HG03095 (cell line): ENCODE measurements around the gene TRUB2.
A peak's percentile ranks its signal among the peaks of the same experiment; 100 is the strongest.
"Not testable (repeated sequence)": the region's sequence is repeated elsewhere in the genome, so short reads cannot be mapped to it uniquely, and the experiment has no call there.

ENCODE experiments used
- ATAC-seq: cut with Tn5 transposase; IDR thresholded peaks from one replicate; pipeline ENCODE4 v1.9.1; 2021; ENCODE audit warnings: moderate library complexity; ENCODE audit not compliant: unreplicated experiment

Gene TRUB2

DNA sequence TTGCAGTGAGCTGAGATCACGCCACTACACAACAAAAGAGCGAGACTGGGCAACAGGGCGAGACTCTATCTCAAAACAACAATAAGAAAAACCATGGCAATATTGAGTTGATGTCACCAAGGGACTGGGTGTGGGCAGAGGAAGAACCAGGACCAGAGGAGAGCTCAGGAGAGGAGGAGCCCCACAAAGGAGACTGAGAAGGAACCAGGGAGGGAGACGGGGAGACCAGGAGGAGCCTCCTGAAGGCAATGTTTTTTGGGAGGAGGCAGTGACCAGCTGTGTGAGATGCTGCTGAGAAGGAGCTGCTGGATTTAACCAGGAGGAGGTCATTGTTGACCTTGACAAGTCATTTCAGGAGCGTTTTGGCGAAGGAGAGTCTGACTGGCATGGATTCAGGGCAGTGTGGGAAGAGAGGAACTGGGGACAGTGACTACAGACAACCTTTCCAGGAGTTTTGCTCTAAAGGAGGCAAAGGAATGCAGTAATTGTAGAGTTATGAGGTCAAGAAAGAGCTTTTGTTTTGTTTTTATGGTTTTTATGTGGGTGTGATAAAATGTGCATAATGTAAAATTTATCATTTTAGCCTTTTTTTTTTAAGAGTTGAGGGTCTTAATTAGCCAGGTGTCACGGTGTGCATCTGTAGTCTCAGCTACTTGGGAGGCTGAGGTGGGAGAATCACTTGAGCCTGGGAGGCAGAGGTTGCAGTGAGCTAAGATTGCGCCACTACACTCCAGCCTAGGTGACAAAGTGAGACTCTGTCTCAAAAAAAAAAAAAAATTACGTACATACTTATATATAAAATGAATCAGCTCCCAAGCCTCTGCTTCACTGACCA, 17.9 kb downstream of the TRUB2 start:
- no peak for ATAC-seq

- ATAC-seq = no peak
Observed at GRCh38 chr9:128298535-128299482, 23.4 kb downstream of the TRUB2 start.

- ATAC-seq = no peak
Observed at GRCh38 chr9:128297221-128297773, 24.9 kb downstream of the TRUB2 start.

GRCh38 chr9:128296340-128297220, 25.7 kb downstream of the TRUB2 start:
- ATAC-seq = no peak

DNA sequence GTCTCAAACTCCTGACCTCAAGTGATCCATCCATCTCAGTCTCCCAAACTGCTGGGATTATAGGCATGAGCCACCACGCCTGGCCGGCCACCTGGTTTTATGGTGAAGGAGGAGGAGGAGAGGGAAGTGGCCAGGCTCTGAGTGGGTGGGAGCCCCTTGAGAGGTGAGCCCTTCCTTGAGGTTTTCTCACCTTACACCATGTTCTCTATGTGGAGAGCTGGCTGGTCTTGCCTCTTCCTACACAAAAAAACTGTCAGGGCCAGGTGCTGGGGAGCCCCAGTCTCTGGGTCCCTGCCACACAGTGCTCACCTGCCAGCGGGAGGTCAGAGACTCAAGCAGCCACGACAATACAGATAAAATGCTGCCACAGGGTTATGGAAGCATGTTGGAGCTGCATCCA, 28.1 kb downstream of the TRUB2 start:
- no peak for ATAC-seq

DNA sequence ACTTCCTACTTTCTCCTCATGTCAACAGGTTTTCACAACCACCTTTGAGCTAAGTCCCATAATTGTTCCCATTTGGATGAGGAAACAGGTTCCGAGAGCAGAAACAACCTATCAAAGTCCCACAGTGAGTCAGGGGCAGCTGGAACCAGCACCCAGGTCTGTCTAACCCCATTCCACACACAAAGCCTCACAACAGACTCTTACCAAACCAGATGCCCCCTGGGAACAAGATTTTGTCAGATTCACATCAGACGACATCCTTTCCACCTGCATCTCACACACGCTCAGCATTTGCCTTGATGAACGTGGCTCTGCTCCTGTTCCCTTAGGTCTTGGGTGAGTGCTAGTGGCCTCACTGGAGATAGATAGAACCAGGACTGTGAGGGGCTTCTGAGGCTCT, 29.2 kb downstream of the TRUB2 start:
- no peak for ATAC-seq

GRCh38 chr9:128292009-128292408, 30.2 kb downstream of the TRUB2 start:
- no peak for ATAC-seq

DNA sequence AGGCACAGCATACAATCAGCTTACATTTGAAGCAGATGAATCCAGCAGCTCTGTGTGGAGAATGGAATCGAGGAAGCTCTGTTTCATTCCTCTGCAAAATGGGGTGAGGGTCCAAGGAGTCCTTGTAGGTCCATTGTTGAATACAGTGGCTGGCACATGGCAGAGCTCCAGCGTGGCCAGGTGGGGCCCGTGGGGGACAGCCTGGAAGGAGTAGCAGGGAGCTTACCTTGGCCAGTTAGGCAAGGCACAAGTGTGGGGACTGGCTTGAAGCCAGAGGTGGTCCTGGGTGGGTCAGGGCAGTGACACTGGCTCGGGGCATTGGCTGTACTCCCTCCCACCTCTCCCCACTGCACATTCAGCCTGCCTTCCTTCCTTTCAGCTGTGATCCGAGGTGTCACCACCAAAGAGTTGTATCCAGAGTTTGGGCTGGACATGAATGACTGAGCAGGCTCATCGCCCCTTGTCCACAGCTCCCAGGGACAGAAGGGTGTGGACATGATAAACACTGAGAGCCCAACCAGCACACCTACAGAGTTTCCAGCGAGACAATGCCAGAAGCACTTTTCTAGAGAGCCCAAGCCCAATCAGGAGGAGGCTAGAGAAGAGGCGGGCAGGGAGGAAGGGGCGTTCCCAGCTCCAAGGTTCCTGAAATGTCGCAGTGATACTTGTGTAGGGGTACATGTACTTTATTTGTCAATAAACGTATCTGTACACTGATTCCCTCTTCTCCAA, 33.8 kb downstream of the TRUB2 start:
- ATAC-seq = no peak

- ATAC-seq = no peak
Observed at GRCh38 chr9:128286440-128286839, 35.8 kb downstream of the TRUB2 start.

DNA sequence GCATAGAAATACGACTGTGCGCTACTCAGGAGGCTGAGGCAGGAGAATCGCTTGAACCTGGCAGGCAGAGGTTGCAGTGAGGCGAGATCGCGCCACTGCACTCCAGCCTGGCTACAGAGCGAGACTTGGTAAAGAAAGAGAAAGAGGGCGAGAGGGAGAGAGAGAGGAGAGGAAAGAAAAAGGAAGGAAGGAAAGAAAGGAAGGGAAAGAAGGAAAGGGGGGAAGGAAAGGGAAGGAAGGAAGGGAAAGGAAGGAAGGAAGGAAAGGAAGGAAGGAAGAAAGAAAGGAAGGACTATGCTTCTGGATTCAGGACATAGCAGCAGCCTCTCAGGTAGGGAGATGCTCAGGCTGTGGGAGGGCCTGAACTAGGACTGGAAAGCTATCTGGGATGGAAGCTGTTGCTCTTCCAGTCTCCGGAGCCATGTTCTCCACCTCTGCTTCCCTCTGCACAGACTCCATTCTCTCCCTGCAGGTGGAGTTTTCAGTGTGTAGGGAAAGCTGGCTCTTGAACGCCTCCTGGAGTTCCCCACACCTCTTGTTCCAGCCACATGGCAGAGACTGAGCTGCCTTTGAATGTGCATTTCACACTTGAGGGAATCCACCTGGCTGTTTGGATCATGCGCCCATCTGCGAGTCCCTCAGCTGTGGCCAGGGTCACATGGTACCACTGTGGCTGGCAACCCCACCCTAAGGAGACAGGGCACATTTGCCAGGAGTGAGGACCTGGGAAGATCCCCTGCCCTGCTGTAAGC, 37.0 kb downstream of the TRUB2 start:
- ATAC-seq = no peak

GRCh38 chr9:128282500-128282899, 39.7 kb downstream of the TRUB2 start:
- no peak for ATAC-seq

GRCh38 chr9:128280084-128280622, 42.1 kb downstream of the TRUB2 start:
- no peak for ATAC-seq

DNA sequence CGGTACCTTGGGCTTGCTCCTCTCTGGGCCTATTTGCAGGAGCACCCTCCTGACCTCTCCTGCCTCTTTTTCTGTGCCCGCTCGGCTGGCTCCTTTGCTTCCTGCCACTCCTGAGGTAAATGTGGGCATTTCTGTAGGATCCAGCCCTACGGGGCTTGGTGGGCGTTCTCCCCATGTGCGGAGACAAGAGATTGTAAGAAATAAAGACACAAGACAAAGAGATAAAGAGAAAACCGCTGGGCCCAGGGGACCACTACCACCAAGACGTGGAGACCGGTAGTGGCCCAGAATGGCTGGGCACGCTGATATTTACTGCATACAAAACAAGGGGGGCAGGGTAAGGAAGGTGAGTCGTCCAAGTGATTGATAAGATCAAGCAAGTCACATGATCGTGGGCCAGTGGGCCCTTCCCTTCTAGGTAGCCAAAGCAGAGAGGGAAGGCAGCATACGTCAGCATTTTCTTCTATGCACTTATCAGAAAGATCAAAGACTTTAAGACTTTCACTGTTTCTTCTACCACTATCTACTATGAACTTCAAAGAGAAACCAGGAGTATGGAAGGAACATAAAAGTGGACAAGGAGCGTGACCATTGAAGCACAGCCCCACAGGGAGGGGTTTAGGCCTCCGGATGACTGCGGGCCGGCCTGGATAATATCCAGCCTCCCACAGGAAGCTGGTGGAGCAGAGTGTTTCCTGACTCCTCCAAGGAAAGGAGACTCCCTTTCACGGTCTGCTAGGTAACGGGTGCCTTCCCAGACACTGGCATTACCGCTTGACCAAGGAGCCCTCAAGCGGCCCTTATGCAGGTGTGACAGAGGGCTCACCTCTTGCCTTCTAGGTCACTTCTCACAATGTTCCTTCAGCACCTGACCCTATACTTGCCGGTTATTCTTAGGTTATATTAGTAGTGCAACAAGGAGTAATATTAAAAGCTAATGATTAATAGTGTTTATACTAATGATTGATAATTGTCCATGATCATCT, 42.9 kb downstream of the TRUB2 start:
- ATAC-seq = not testable (repeated sequence)

DNA sequence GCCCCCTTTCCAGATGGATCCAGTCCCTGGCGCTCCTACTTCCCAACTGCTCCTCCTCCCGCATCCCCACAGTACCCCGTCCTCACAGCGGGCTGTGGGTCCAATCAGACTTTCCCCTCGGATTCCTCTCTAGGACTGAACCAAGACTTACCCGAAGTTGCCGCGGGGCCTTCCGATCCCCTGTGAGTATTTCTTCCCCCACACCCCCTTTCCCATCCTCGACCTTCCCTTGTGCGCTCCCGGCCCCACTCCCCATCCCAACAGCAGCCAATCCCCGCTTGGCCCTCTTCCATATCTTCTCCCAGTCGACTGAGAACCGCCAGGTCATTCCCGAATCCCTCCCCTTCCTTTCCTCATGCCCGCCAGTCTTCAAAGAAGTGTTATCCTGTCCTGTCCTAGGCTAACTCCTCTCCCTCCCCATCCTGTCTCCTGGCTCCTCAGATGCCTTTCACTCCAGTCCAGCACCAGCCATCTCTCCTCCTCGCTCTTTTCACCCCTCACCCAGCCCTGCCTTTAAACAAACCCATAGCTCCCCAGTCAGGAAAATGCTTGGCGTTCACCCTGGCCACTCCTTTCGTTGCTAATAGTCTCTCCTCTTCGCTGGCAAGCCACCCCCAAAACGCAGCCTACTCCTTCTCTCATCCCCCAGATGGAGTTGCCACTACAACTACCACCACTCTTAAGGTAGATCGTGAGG, 45.5 kb downstream of the TRUB2 start:
- ATAC-seq = no peak

DNA sequence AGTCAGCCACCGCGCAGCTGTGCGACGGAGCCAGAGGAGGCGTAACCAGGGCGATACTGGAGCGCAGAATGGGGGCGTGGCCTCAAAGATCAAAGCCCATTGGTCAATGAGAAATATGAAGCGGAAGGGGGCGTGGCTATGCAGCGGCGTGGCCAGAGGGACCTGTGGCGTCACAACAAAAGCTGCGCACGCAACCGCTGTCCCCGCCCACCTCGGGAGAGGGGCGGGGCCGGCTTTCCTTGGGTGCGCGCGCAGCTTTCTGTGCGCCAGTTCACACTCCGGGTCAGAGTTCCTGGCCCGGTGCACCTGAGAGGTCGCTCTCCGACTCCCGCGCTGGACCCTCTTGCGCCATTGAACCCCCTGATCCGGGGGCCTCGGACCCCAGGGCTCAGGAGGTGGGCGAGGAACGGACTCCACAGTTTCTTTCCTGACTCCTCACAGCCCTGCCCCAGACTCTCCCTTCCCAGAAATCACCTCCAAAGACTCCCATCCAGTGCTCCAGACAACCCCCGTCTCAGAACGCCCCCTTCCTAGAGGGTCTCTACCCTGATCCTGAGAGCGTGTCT, 46.2 kb downstream of the TRUB2 start, which contains the start of gene SWI5:
SWI5 (plus strand) TSS at position 269 of the 566 bp plus-strand sequence.
- peak; percentile 88 for ATAC-seq

DNA sequence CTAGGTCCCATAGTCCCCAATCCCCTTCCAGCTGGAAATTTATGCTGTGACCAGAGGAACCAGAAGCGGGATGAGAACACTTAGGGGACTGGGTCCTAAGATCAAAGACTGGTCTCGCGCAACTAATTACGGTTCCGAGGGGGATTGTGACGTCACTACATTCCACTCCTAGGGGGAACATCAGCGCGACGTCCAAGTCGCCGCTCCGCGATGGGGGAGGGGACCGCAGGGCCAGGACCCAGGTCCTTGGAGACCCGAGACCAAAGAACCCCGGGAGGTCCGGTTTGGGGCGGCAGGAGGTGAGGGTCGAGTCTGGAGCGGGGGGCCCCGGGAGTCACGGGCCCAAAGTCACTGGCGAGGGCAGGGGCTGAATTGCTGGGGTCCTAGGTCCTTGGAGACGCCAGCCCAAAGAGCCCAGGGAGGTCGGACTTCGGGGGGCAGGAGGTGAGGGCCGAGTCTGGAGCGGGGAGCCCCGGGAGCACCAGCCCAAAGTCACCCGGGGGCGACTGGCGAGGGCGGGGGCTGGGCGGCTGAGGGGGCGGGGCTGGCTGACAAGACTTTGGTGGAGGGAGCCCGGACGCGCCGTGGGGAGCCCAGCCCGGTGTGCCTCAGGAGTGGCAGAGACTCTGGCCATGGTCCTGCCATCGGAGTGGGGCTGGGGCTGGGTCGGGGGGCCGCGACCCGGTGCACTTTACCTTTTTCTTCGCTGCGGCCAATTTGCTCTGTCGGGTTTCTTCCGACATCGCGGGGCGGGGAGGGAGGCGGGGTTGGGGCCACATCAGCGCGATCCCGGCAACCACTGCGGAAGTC, 46.8 kb downstream of the TRUB2 start, which contains the start of gene GOLGA2:
GOLGA2 (minus strand) TSS at position 810 of the 810 bp plus-strand sequence; CDS start at position 779, 31 bp downstream.
- ATAC-seq = peak; percentile 36
